ENCODE data around the gene BAG1.

Gene BAG1

GRCh38 chr9:33241298-33241697 lies 23.2 kb downstream of the BAG1 start:
- no peak for DNase-seq

- no peak for DNase-seq
These were observed 24.6 kb downstream of the BAG1 start, which contains the start of gene SPINK4 for GRCh38 chr9:33239921-33240320. SPINK4 (plus strand) TSS chr9:33240167; CDS start chr9:33240209, 42 bp downstream.

DNA sequence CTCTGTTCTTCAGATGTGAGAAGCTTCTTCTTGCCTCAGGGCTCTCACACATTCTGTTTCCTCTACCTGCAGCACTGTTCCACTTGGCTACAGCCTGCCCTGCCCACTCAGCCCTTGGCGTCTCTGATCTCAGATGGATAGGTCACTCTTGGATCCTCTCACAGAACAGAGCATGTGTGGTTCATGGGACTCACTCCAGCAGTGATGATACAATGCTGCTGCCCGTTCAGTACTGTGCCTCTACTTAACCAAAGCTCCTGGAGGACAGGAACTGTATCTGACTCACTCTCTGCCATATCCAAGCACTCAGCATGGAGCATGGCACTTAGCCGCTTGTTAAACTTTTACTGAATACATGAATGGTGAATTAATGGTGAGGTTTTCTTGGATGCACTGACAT lies 27.9 kb downstream of the BAG1 start:
- no peak for DNase-seq

- no peak for DNase-seq
These were observed 29.7 kb downstream of the BAG1 start for GRCh38 chr9:33234511-33235467.

- DNase-seq: peak; percentile 78
These were observed 30.7 kb downstream of the BAG1 start for GRCh38 chr9:33233626-33234342.

GRCh38 chr9:33232815-33233214 lies 31.7 kb downstream of the BAG1 start:
- DNase-seq: no peak

- no peak for DNase-seq
These were observed 32.9 kb downstream of the BAG1 start for GRCh38 chr9:33231623-33231942.

- DNase-seq: no peak
These were observed 33.5 kb downstream of the BAG1 start for GRCh38 chr9:33230756-33231622.

GRCh38 chr9:33229359-33230114 lies 35.0 kb downstream of the BAG1 start:
- no peak for DNase-seq

DNA sequence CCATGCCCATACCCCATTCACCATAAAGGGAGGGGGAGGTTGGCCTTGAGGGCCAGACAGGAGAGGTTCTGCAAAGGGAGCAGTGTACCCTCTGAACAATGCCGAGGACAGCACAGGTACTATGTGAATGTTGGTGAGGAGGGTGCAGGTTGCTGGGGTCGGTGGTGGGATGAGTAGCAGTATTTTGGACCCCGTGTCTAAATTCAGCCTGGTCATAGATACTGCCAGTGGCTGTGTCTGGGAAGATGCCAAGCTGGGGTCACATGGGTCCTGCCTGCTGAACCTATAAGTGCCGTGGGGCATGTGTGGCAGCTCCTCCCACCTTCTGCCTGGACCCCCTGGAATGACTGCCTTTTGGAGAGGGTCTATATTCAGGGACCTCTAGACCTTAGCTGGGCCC lies 35.9 kb downstream of the BAG1 start:
- DNase-seq: no peak

DNA sequence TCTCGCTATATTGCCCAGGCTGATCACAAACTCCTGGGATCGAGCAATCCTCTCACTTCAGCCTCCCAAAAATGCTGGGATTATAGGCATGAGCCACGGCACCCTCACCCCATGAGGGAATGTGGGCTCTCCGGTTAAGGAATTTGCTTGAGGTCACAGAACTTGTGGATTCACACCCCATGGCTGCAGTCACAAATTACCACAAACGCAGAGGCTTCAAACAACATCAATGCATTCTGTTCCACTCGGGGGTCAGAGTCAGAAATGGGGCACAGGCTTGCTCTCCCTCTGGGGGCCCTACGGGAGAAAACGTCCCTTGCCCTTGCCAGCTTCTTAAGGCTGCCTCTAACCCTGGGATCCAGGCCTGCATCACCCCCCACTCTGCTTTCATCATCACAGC lies 36.8 kb downstream of the BAG1 start:
- peak; percentile 23 for DNase-seq

- no peak for DNase-seq
These were observed 37.5 kb downstream of the BAG1 start for GRCh38 chr9:33227008-33227398.

DNA sequence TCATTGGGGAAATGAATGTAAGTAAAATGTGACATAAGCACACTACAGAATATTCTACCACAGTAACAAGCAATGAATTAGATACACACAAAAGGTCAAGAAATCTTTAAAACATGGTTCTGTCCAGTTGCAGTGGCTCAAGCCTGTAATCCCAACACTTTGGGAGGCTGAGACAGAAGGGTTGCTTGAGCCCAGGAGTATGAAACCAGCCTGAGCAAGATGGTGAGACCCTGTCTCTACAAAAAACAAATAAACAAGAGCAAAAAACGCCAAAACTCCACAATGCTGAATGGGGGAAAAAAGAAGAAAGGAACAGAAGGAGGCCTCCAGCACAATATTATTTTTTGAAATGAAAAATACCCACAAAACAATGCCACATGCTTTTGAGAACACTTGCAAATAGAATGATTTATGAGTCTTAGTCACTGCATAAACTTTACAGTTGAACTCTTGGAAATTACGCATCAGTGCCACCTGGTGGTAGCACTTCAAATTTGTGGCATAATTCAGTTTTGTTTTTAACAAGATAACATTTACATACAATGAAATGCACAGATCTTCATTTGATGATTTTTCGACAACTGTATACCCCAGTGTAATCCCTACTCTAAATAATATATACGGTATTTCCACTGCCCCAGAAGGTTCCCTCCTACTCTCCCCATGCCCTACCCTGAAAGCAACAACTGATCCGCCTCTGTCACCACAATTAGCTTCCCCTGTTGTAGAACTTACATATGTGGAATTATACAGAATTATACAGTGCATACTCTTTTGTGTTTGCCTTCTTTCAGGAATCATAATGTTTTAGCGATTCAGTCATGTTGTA lies 39.0 kb downstream of the BAG1 start:
- DNase-seq: peak; percentile 79

DNA sequence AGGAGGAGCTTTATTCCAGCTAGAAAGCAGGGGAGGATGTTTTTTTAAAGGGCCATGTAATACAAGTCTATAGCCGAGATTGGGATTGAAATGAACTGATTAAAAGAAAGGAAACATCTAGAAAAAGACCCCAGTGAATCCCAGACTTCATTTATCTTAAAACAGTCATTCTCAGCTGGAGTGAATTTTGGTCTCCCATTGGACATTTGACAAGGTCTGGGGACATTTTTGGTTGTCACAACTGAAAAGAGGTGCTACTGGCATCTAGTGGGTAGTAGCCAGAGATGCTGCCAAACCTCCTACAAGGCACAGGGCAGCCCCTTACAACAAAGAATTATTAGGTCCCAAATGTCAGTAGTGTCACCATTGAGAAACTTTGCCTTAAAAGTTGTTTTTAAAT lies 40.8 kb downstream of the BAG1 start:
- DNase-seq: peak; percentile 53

GRCh38 chr9:33222031-33222430 lies 42.5 kb downstream of the BAG1 start:
- DNase-seq: no peak

DNA sequence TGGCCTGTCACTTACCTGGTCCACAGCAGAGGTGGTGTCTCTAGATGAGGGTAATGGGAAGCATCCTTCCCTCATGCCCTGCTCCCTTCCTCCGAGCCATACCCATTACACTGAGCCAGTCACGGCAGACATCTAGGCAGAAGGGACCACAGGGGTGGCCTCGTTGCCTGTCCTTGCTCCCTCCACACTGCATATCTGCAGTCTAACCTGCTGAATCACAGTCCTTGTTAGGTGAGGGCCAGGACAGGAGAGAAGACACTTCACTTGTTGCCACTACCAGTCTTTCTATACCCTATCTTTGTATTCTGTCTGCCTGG lies 43.0 kb downstream of the BAG1 start:
- no peak for DNase-seq

- no peak for DNase-seq
These were observed 43.6 kb downstream of the BAG1 start for GRCh38 chr9:33220681-33221567.

GRCh38 chr9:33211695-33212393 lies 52.7 kb downstream of the BAG1 start:
- DNase-seq: peak; percentile 22

DNA sequence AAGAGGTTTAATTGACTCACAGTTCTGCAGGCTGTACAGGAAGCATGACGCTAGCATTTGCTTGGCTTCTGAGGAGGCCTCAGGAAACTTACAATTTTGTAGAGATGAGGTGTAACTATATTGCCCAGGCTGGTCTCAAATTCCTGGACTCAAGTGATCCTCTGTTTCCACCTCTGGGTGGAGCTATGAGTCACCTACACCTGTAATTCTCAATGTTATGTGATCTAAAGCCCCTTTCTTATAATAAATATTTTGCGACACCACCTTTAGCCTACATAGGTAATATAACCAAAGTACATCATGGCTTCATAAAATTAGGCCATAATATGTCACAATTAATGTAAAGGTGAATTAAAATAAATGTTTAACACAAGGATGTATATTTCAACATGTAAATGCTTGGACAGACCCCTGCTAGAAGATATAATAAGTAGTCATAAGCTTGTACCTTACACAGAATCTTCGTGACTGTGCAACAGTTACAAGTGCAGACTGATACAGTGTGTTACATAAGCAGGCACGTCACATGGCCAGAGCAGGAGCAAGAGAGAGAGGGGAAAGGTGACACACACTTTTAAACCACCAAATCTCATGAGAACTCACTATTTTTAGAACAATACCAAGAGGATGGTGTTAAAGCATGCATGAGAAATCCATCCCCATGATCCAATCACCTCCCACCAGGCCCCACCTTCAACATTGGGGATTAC lies 54.3 kb downstream of the BAG1 start:
- DNase-seq: no peak
